H1 (cell line): Measurements from ENCODE around the gene CSNK1D. TPM values are rescaled to one million over a fixed set of nuclear protein-coding genes. Genes with fewer than 3 reads are reported as not detected.

ENCODE experiments used
- CTCF ChIA-PET: fragments of 300-600 bp; sonication (Branson Sonifier 250); formaldehyde crosslinking; loops from one replicate; lab custom pipeline; 2021; ENCODE audit not compliant: partially characterized antibody; lab: Charles Lee
- POLR2A ChIA-PET: fragments of 300-600 bp; sonication (Branson Sonifier 250); formaldehyde crosslinking; loops from one replicate; lab custom pipeline; 2021; ENCODE audit warnings: inconsistent platforms; ENCODE audit not compliant: partially characterized antibody; lab: Charles Lee
- DNase-seq, 2 experiments: peaks; one replicate each; pipeline versions ENCODE4 v3.0.0 to v3.0.0-alpha.2; 2010 to 2022; ENCODE audit warnings: low spot score in 2 of 2, low read depth in 1 of 2, mixed read lengths in 1 of 2
- FAIRE-seq: peaks from 2 replicates; lab custom pipeline; 2011; peaks lifted over from hg19 to GRCh38; lab: Jason Lieb, UNC
- H2AFZ ChIP-seq: 2 replicates; pipeline ENCODE4 v1.8.1; 2012; ENCODE audit warnings: low read length, inconsistent platforms
- H2AK5ac ChIP-seq: 2 replicates; pipeline ENCODE4 v1.6.1; 2013; ENCODE audit warnings: low read depth, low read length
- H2BK120ac ChIP-seq: replicated peaks from 2 replicates; pipeline ENCODE3; 2013; ENCODE audit warnings: low read depth, low read length, inconsistent platforms
- H2BK12ac ChIP-seq: 2 replicates; pipeline ENCODE4 v1.6.1; 2013; ENCODE audit warnings: low read depth, low read length
- H2BK15ac ChIP-seq: 2 replicates; pipeline ENCODE4 v1.6.1; 2013; ENCODE audit warnings: low read length
- H2BK20ac ChIP-seq: 2 replicates; pipeline ENCODE4 v1.6.1; 2013; ENCODE audit warnings: low read length
- H2BK5ac ChIP-seq: 2 replicates; pipeline ENCODE4 v1.6.1; 2013; ENCODE audit warnings: low read depth, low read length
- H3K14ac ChIP-seq: 2 replicates; pipeline ENCODE4 v1.6.1; 2013; ENCODE audit warnings: inconsistent platforms; ENCODE audit not compliant: insufficient read length
- H3K18ac ChIP-seq: 2 replicates; pipeline ENCODE4 v1.6.1; 2013; ENCODE audit warnings: low read length; ENCODE audit errors: extremely low read depth
- H3K23ac ChIP-seq: 2 replicates; pipeline ENCODE4 v1.6.1; 2013; ENCODE audit warnings: inconsistent platforms; ENCODE audit not compliant: insufficient read length
- H3K23me2 ChIP-seq: 2 replicates; pipeline ENCODE4 v1.6.1; 2013; ENCODE audit warnings: low read depth, low read length
- H3K27ac ChIP-seq: 2 replicates; pipeline ENCODE4 v1.6.1; 2011; ENCODE audit warnings: low read depth, low read length, inconsistent platforms
- H3K27me3 ChIP-seq, 4 experiments: replicated peaks in 1 of 4; 1 replicate in 1 of 4; 2 replicates in 3 of 4; pipeline versions ENCODE4 v1.6.1 to v1.8.1; 2011 to 2013; ENCODE audit warnings: low read length in 3 of 4, mild to moderate bottlenecking in 3 of 4, inconsistent platforms in 2 of 4, mixed read lengths in 2 of 4, moderate library complexity in 1 of 4; ENCODE audit not compliant: control insufficient read depth in 3 of 4, insufficient read depth in 3 of 4; ENCODE audit errors: extremely low read depth in 1 of 4
- H3K36me3 ChIP-seq, 4 experiments: 2 replicates each; pipeline versions ENCODE4 v1.6.1 to v1.8.1; 2011 to 2013; ENCODE audit warnings: mild to moderate bottlenecking in 4 of 4, low read length in 3 of 4, moderate library complexity in 2 of 4, control low read depth in 1 of 4, inconsistent platforms in 1 of 4; ENCODE audit not compliant: insufficient read depth in 4 of 4, control insufficient read depth in 2 of 4
- H3K4ac ChIP-seq: replicated peaks from 2 replicates; pipeline ENCODE3; 2013; ENCODE audit warnings: low read length, low read depth, mixed read lengths, inconsistent platforms; ENCODE audit not compliant: insufficient read length
- H3K4me1 ChIP-seq, 4 experiments: replicated peaks in 1 of 4; 1 replicate in 1 of 4; 2 replicates in 3 of 4; pipeline versions ENCODE4 v1.6.1 to v1.8.1; 2011 to 2013; ENCODE audit warnings: low read length in 3 of 4, inconsistent platforms in 2 of 4, mixed read lengths in 1 of 4; ENCODE audit not compliant: insufficient read depth in 4 of 4, control insufficient read depth in 3 of 4
- H3K4me2 ChIP-seq, 2 experiments: 2 replicates each; pipeline versions ENCODE4 v1.6.1 to v1.8.1; 2011 to 2013; ENCODE audit warnings: low read depth in 2 of 2, low read length in 2 of 2, control low read depth in 1 of 2, inconsistent platforms in 1 of 2, mild to moderate bottlenecking in 1 of 2; ENCODE audit not compliant: insufficient read depth in 1 of 2
- H3K4me3 ChIP-seq, 4 experiments: fragments of 200-600, 300-600 bp in 1 of 4; sonication (generic), shearing (Covaris generic), sonication (Bioruptor Twin) in 1 of 4; 2 replicates each; pipeline versions ENCODE4 v1.5.1 to v1.8.1; 2011 to 2016; ENCODE audit warnings: low read length in 4 of 4, low read depth in 3 of 4, control low read depth in 2 of 4, inconsistent platforms in 2 of 4, mild to moderate bottlenecking in 2 of 4, mixed read lengths in 1 of 4, moderate library complexity in 1 of 4; ENCODE audit not compliant: insufficient read depth in 2 of 4; ENCODE audit errors: extremely low read depth in 1 of 4
- H3K56ac ChIP-seq: replicated peaks from 2 replicates; pipeline ENCODE3; 2013; ENCODE audit warnings: low read depth, mild to moderate bottlenecking, mixed read lengths, low read length, inconsistent platforms; ENCODE audit not compliant: insufficient read length
- H3K79me1 ChIP-seq: 2 replicates; pipeline ENCODE4 v1.6.1; 2013; ENCODE audit warnings: low read depth, low read length, control low read depth
- H3K79me2 ChIP-seq, 2 experiments: 2 replicates each; pipeline versions ENCODE4 v1.6.1 to v1.8.1; 2012 to 2013; ENCODE audit warnings: low read length in 2 of 2, mild to moderate bottlenecking in 2 of 2, inconsistent platforms in 1 of 2; ENCODE audit not compliant: insufficient read depth in 2 of 2, control insufficient read depth in 1 of 2
- H3K9ac ChIP-seq, 4 experiments: replicated peaks in 1 of 4; 1 replicate in 1 of 4; 2 replicates in 3 of 4; pipeline versions ENCODE4 v1.6.1 to v1.8.1; 2011 to 2013; ENCODE audit warnings: low read depth in 3 of 4, low read length in 3 of 4, control low read depth in 2 of 4, mild to moderate bottlenecking in 2 of 4, moderate library complexity in 2 of 4, inconsistent platforms in 1 of 4; ENCODE audit errors: extremely low read depth in 1 of 4
- H3K9me3 ChIP-seq, 2 experiments: 2 replicates each; pipeline versions ENCODE4 v1.6.1 to v1.8.1; 2012 to 2013; ENCODE audit warnings: mild to moderate bottlenecking in 2 of 2, moderate library complexity in 2 of 2, control low read depth in 1 of 2, inconsistent platforms in 1 of 2, low read depth in 1 of 2, low read length in 1 of 2, mixed read lengths in 1 of 2; ENCODE audit not compliant: insufficient read depth in 2 of 2
- H4K20me1 ChIP-seq, 2 experiments: replicated peaks in 1 of 2; 2 replicates each; pipeline versions ENCODE3 to v1.8.1; 2011 to 2013; ENCODE audit warnings: inconsistent platforms in 2 of 2, low read length in 2 of 2, mild to moderate bottlenecking in 1 of 2; ENCODE audit not compliant: insufficient read depth in 2 of 2, control insufficient read depth in 1 of 2
- H4K5ac ChIP-seq: 2 replicates; pipeline ENCODE4 v1.6.1; 2013; ENCODE audit warnings: low read length, low read depth, mixed read lengths, inconsistent platforms; ENCODE audit not compliant: insufficient read length
- H4K8ac ChIP-seq: 2 replicates; pipeline ENCODE4 v1.8.0; 2013; ENCODE audit warnings: mild to moderate bottlenecking, moderate library complexity, low read length, inconsistent platforms; ENCODE audit not compliant: insufficient read depth; ENCODE audit errors: extremely low read depth
- H4K91ac ChIP-seq: replicated peaks from 2 replicates; pipeline ENCODE3; 2013; ENCODE audit warnings: low read length, mixed read lengths, inconsistent platforms; ENCODE audit not compliant: insufficient read length
- FOSL1 ChIP-seq: IDR thresholded peaks from 2 replicates; pipeline ENCODE4 v1.6.1; 2011; ENCODE audit warnings: mild to moderate bottlenecking, low read depth, low read length, moderate library complexity; ENCODE audit not compliant: insufficient read depth
- MAFK ChIP-seq: IDR thresholded peaks from 2 replicates; pipeline ENCODE4 v1.6.1; 2012; ENCODE audit warnings: low read depth, mild to moderate bottlenecking, improper control_type of control experiment, low read length
- POLR2AphosphoS5 ChIP-seq: IDR thresholded peaks from 2 replicates; pipeline ENCODE4 v1.6.1; 2011; ENCODE audit warnings: low read depth, low read length
- SIRT6 ChIP-seq: IDR thresholded peaks from one replicate; pipeline ENCODE4 v1.7.1; 2012; ENCODE audit warnings: low read length, inconsistent platforms
- SP1 ChIP-seq: IDR thresholded peaks from 2 replicates; pipeline ENCODE4 v1.6.1; 2011; ENCODE audit warnings: low read depth, low read length
- TAF7 ChIP-seq: optimal IDR thresholded peaks from 2 replicates; pipeline ENCODE3; 2011; ENCODE audit warnings: low read depth, mild to moderate bottlenecking, inconsistent platforms, low read length, moderate library complexity, borderline replicate concordance
- TBP ChIP-seq: IDR thresholded peaks from 2 replicates; pipeline ENCODE4 v1.6.1; 2011; ENCODE audit warnings: low read depth, low read length, improper control_type of control experiment
- YY1 ChIP-seq: IDR thresholded peaks from 2 replicates; pipeline ENCODE4 v1.6.1; 2011; ENCODE audit warnings: low read depth, mild to moderate bottlenecking, low read length
- ZNF274 ChIP-seq: IDR thresholded peaks from 2 replicates; pipeline ENCODE4 v1.7.0; 2012; ENCODE audit warnings: low read length, borderline replicate concordance; ENCODE audit errors: extremely low read depth
- WGBS, 2 experiments: shearing (Covaris generic) in 1 of 2; methylation state at CpG; one replicate each; pipeline versions ENCODE4 v1.1.6 to v1.1.7; 2013 to 2015; ENCODE audit warnings: low lambda C conversion rate in 2 of 2, mixed read lengths in 2 of 2, inconsistent platforms in 1 of 2, low coverage in 1 of 2, missing lambda C conversion rate in 1 of 2; ENCODE audit not compliant: insufficient replicate concordance in 2 of 2, insufficient coverage in 1 of 2, insufficient read length in 1 of 2; ENCODE audit errors: extremely low coverage in 1 of 2, missing lambda C conversion rate in 1 of 2; 5-methylcytosine and 5-hydroxymethylcytosine counted together
- polyA plus RNA-seq, 7 experiments: library from polyadenylated mRNA; depleted of rRNA in 3 of 7; stranded (reverse) in 5 of 7; unstranded in 2 of 7; fragments of >200 nt in 5 of 7; fragments of 200-250 nt in 2 of 7; gene quantifications; 1 replicate in 5 of 7; 2 replicates in 1 of 7; 4 replicates in 1 of 7; pipeline versions ENCODE4 v1.2.1 to v1.2.3, GENCODE V29; 2011 to 2013; ENCODE audit warnings: missing spikeins in 2 of 7, mixed read lengths in 2 of 7
- total RNA-seq: library from RNA; stranded (reverse); fragmentation: NEBNext Ultra II Directional; extraction: Animal tissue kit (Norgen Biotek cat#: 25700); gene quantifications from 2 replicates; pipeline ENCODE4 v1.2.1, GENCODE V29; 2021

CSNK1D gene
- total and polyA plus RNA-seq, 2 of the 8 experiments (the other 6 are each of a cell fraction or from before 2014, with no cell fraction given) = 73.5 to 103 TPM

DNA sequence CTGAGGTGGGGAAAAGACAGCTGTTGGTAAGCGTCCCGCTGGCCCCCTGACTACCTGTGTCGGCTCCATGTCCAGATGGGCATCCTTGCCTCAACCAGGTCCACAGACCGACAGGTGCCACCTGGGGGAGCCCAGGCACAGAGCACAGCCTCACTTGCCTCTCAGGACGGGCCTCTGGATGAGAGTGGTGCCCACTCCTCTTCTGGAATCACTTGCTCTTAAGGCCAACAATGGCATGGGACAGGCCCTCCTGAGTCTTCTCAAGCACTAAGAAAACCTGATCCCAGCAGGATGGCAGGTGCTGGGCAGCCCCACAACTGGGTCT, 27.5 kb downstream of the CSNK1D start:
- H2BK12ac ChIP-seq = no peak overlapping the region
- peaks cover 45 to 48% of the 10 kb centered on the region in 2 experiments for H4K20me1 ChIP-seq
- WGBS, 2 experiments = 96% methylated on average over 5 of the region's 5 CpGs; no CpG with 5 or more reads in 1 of the 2 experiments
- no peak overlapping the region for H3K9ac ChIP-seq
- H3K9me3 ChIP-seq = no peaks in the 10 kb centered on the region; a peak in 1 of 4 replicates
- no peak for FAIRE-seq
- no peak overlapping the region for H3K56ac ChIP-seq
- ChIA-PET CTCF (interaction anchor here (1.0 to 1.3 kb wide), 4 partner anchors 9 to 92 kb away, joined by 3 to 10 read pairs (median 5); no protein-coding TSS in a partner anchor), POLR2A (interaction anchor here (1.3 to 1.6 kb wide), 2 partner anchors 9 to 12 kb away, joined by 4 to 5 read pairs; no protein-coding TSS in a partner anchor)
- H4K91ac ChIP-seq = no peak overlapping the region
- no peak overlapping the region for H3K14ac ChIP-seq
- peaks cover 0 to 22% of the 10 kb centered on the region in 2 experiments; a peak in 1 of 4 replicates for H3K79me2 ChIP-seq
- H3K23ac ChIP-seq = no peak overlapping the region
- H3K4me3 ChIP-seq = no peak overlapping the region
- no peak overlapping the region for H2BK20ac ChIP-seq
- no peak overlapping the region for H2AFZ ChIP-seq
- no peak overlapping the region for H3K27ac ChIP-seq
- H3K23me2 ChIP-seq = no peaks in the 10 kb centered on the region
- DNase-seq = no peak
- H3K27me3 ChIP-seq = no peaks in the 10 kb centered on the region
- H3K4me2 ChIP-seq = no peak overlapping the region
- no peak overlapping the region for H2BK15ac ChIP-seq
- H2BK5ac ChIP-seq = no peak overlapping the region
- H2AK5ac ChIP-seq = no peak overlapping the region
- H2BK120ac ChIP-seq = no peak overlapping the region
- no peaks in the 10 kb centered on the region; a peak in 1 of 7 replicates for H3K4me1 ChIP-seq
- no peak overlapping the region for H4K5ac ChIP-seq
- H4K8ac ChIP-seq = peak overlapping the region; percentile 4; the same call in 1 of the 2 replicates
- no peak overlapping the region for H3K18ac ChIP-seq
- peaks cover 16% of the 10 kb centered on the region for H3K79me1 ChIP-seq
- H3K4ac ChIP-seq = no peak overlapping the region
- H3K36me3 ChIP-seq = peaks cover 39 to 86% (median 79%) of the 10 kb centered on the region in 4 experiments
- TF ChIP-seq TAF7 = no peak
- TF ChIP-seq MAFK = no peak
- TF ChIP-seq TBP = no peak
- TF ChIP-seq SP1 = no peak
- no peak for TF ChIP-seq FOSL1
- no peak for TF ChIP-seq YY1
- TF ChIP-seq POLR2AphosphoS5 = no peak
- TF ChIP-seq SIRT6 = no peak
- no peak for TF ChIP-seq ZNF274
- TF ChIP-seq, all 59 proteins: peak for 0
